K562 (cell line): ENCODE data around the gene C6orf58. TPM values are rescaled to one million over a fixed set of nuclear protein-coding genes. Genes with fewer than 3 reads are reported as not detected.

Experiments
- ATAC-seq: fragments of 200-7000 bp; cut with Tn5 transposase; 3 replicates; pipeline ENCODE4 v1.9.1; 2020; ENCODE audit warnings: moderate library complexity
- BruUV-seq: library from RNA; stranded (reverse); fragments of 400-500 nt; replicated peaks from 2 replicates; lab custom pipeline; 2021; lab: Mats Ljungman, UMichigan
- CTCF ChIA-PET: fragments of 300-600 bp; formaldehyde crosslinking; extraction: SDS; loops from one replicate; lab custom pipeline; 2021; ENCODE audit warnings: low intra/inter-chr PET ratio; lab: Yijun Ruan, JAX
- POLR2A ChIA-PET: fragments of 300-600, 350-650 bp; sonication (Branson Sonifier 250); formaldehyde crosslinking; extraction: SDS; loops from one replicate; lab custom pipeline; 2021; ENCODE audit warnings: antibody characterized with exemption, inconsistent platforms; lab: Yijun Ruan, JAX
- DNase-seq, 4 experiments: peaks; one replicate each; pipeline versions ENCODE4 v3.0.0 to v3.0.0-alpha.2; 2011 to 2018; ENCODE audit warnings: low spot score in 3 of 4, mixed read lengths in 3 of 4; ENCODE audit errors: extremely low read depth in 1 of 4
- FAIRE-seq: peaks from 2 replicates; lab custom pipeline; 2011; peaks lifted over from hg19 to GRCh38; lab: Jason Lieb, UNC
- H2AFZ ChIP-seq: 2 replicates; pipeline ENCODE4 v1.6.0; 2011; ENCODE audit warnings: low read depth, low read length, control low read depth, inconsistent platforms
- H3K27ac ChIP-seq: fragments of 200-600 bp; 3 replicates; pipeline ENCODE4 v1.8.0; 2011; ENCODE audit warnings: low read depth, mild to moderate bottlenecking, control low read depth, inconsistent platforms, low read length, moderate library complexity, mixed read lengths; ENCODE audit errors: extremely low read depth
- H3K27me3 ChIP-seq, 2 experiments: fragments of 300-600 bp in 1 of 2; 2 replicates in 1 of 2; 3 replicates in 1 of 2; pipeline versions ENCODE4 v1.6.0 to v1.8.0; 2011; ENCODE audit warnings: inconsistent platforms in 2 of 2, low read length in 2 of 2, mild to moderate bottlenecking in 1 of 2, mixed read lengths in 1 of 2, moderate library complexity in 1 of 2; ENCODE audit not compliant: control insufficient read depth in 2 of 2, insufficient read depth in 2 of 2
- H3K36me3 ChIP-seq: fragments of 300-600 bp; 3 replicates; pipeline ENCODE4 v1.8.0; 2011; ENCODE audit warnings: mild to moderate bottlenecking, low read length, inconsistent platforms; ENCODE audit not compliant: control insufficient read depth, insufficient read depth
- H3K4me1 ChIP-seq, 2 experiments: fragments of 200-600 bp in 1 of 2; replicated peaks in 1 of 2; 2 replicates in 1 of 2; 3 replicates in 1 of 2; pipeline versions ENCODE4 v1.5.1 to v1.8.0; 2011; ENCODE audit warnings: inconsistent platforms in 2 of 2, low read length in 2 of 2, mild to moderate bottlenecking in 1 of 2, mixed read lengths in 1 of 2, moderate library complexity in 1 of 2; ENCODE audit not compliant: control insufficient read depth in 2 of 2, insufficient read depth in 2 of 2
- H3K4me2 ChIP-seq: 2 replicates; pipeline ENCODE4 v1.6.1; 2011; ENCODE audit warnings: low read length, control low read depth, inconsistent platforms, mixed read lengths; ENCODE audit not compliant: insufficient read depth
- H3K4me3 ChIP-seq: fragments of 200-600 bp; sonication (generic), shearing (Covaris generic); 2 replicates; pipeline ENCODE4 v1.5.1; 2016; ENCODE audit warnings: control low read depth, inconsistent platforms
- H3K79me2 ChIP-seq: fragments of 200-600 bp; 3 replicates; pipeline ENCODE4 v1.8.0; 2011; ENCODE audit warnings: low read length, inconsistent platforms; ENCODE audit not compliant: control insufficient read depth, insufficient read depth
- H3K9ac ChIP-seq, 2 experiments: 2 replicates each; pipeline versions ENCODE4 v1.6.0 to v1.6.1; 2011; ENCODE audit warnings: low read depth in 2 of 2, low read length in 2 of 2, control low read depth in 1 of 2, inconsistent platforms in 1 of 2, mild to moderate bottlenecking in 1 of 2, mixed read lengths in 1 of 2; ENCODE audit not compliant: insufficient read depth in 1 of 2
- H3K9me1 ChIP-seq: one replicate; pipeline ENCODE4 v1.6.0; 2011; ENCODE audit warnings: inconsistent platforms, mild to moderate bottlenecking, low read length, moderate library complexity; ENCODE audit not compliant: control insufficient read depth, insufficient read depth
- H3K9me3 ChIP-seq: replicated peaks from 2 replicates; pipeline ENCODE4 v1.5.1; 2011; ENCODE audit warnings: low read depth, low read length, inconsistent platforms; ENCODE audit not compliant: control insufficient read depth, insufficient read depth
- H4K20me1 ChIP-seq: replicated peaks from 2 replicates; pipeline ENCODE4 v1.6.1; 2011; ENCODE audit warnings: low read length, inconsistent platforms, mixed read lengths; ENCODE audit not compliant: control insufficient read depth, insufficient read depth
- EP400 ChIP-seq: fragments of 450-650 bp; IDR thresholded peaks from 2 replicates; pipeline ENCODE4 v1.6.1; 2017; ENCODE audit warnings: antibody characterized with exemption, mild to moderate bottlenecking, moderate library complexity
- NFATC3 ChIP-seq: fragments of 450-650 bp; IDR thresholded peaks from 2 replicates; pipeline ENCODE4 v1.6.1; 2017; ENCODE audit warnings: mild to moderate bottlenecking
- NR3C1 ChIP-seq: sonication (generic); formaldehyde crosslinking; IDR thresholded peaks from 2 replicates; pipeline ENCODE4 v1.8.1; 2022; ENCODE audit warnings: missing genetic modification reagents
- PHF20 ChIP-seq: fragments of 450-650 bp; IDR thresholded peaks from 2 replicates; pipeline ENCODE4 v1.6.1; 2018; ENCODE audit not compliant: partially characterized antibody
- RFX7 ChIP-seq: fragments of 250-450 bp; sonication (Bioruptor Pico); IDR thresholded peaks from 2 replicates; pipeline ENCODE4 v1.5.1; 2021; ENCODE audit warnings: mild to moderate bottlenecking
- SMAD2 ChIP-seq: fragments of 150-350 bp; IDR thresholded peaks from 2 replicates; pipeline ENCODE4 v1.6.1; 2014; ENCODE audit warnings: low read depth, mild to moderate bottlenecking, low read length
- SMC3 ChIP-seq: conservative IDR thresholded peaks from 2 replicates; pipeline ENCODE4 v1.6.1; 2011; ENCODE audit warnings: low read depth, low read length, improper control_type of control experiment; ENCODE audit not compliant: insufficient read depth
- TAL1 ChIP-seq: fragments of 450-650 bp; IDR thresholded peaks from 2 replicates; pipeline ENCODE4 v1.6.1; 2016; ENCODE audit warnings: mild to moderate bottlenecking
- ZBED1 ChIP-seq: IDR thresholded peaks from 2 replicates; pipeline ENCODE4 v1.6.1; 2014
- ZBTB2 ChIP-seq: fragments of 450-650 bp; IDR thresholded peaks from 2 replicates; pipeline ENCODE4 v1.6.1; 2016; ENCODE audit warnings: antibody characterized with exemption
- ZEB2 ChIP-seq: fragments of 450-650 bp; IDR thresholded peaks from 2 replicates; pipeline ENCODE4 v1.6.1; 2016
- ZNF511 ChIP-seq: sonication (generic); formaldehyde crosslinking; IDR thresholded peaks from 2 replicates; pipeline ENCODE4 v1.8.0; 2022; ENCODE audit warnings: mild to moderate bottlenecking, missing genetic modification reagents
- ZNF586 ChIP-seq: fragments of 450-650 bp; formaldehyde crosslinking; conservative IDR thresholded peaks from 2 replicates; pipeline ENCODE4 v1.4.0; 2020; ENCODE audit warnings: mild to moderate bottlenecking, moderate library complexity
- ZNF778 ChIP-seq: fragments of 450-650 bp; formaldehyde crosslinking; IDR thresholded peaks from 2 replicates; pipeline ENCODE4 v1.4.0; 2020; ENCODE audit warnings: mild to moderate bottlenecking, moderate library complexity
- WGBS: fragments of 100-300 bp; shearing (Covaris generic); methylation state at CpG from one replicate; pipeline ENCODE4 v1.1.6; 2016; ENCODE audit warnings: low coverage, mixed read lengths; ENCODE audit not compliant: insufficient coverage; ENCODE audit errors: missing lambda C conversion rate; 5-methylcytosine and 5-hydroxymethylcytosine counted together
- in situ Hi-C: fragments of 300-500 bp; cut with MboI; formaldehyde crosslinking; loops from 4 replicates; pipeline ENCODE4 v1.15.0; 2018; ENCODE audit warnings: inconsistent platforms, mixed read lengths
- intact Hi-C: fragments of 100-400 bp; cut with micrococcal nuclease; formaldehyde crosslinking; loops from 2 replicates; pipeline ENCODE4 v1.14.2; 2022
- polyA plus RNA-seq, 8 experiments: library from polyadenylated mRNA; depleted of rRNA in 4 of 8; stranded (reverse) in 5 of 8; unstranded in 3 of 8; fragments of >200 nt; fragmentation: Nextera tagmentation in 2 of 8; fragmentation: Illumina TruSeq in 1 of 8; extraction: Ambion mirVana in 2 of 8; extraction: Trizol in 1 of 8; gene quantifications; 2 replicates each; pipeline versions ENCODE4 v1.2.1 to v1.2.3, GENCODE V29; 2011 to 2014; ENCODE audit warnings: inconsistent platforms in 1 of 8, missing spikeins in 1 of 8
- total RNA-seq, 7 experiments: library from RNA; depleted of rRNA in 6 of 7; stranded (reverse); fragments of >200 nt in 6 of 7; fragmentation: Illumina TruSeq in 2 of 7; extraction: Trizol in 2 of 7; gene quantifications; 2 replicates each; pipeline versions ENCODE4 v1.2.1 to v1.2.3, GENCODE V29; 2011 to 2021; ENCODE audit warnings: low replicate concordance in 1 of 7

Gene C6orf58
- total and polyA plus RNA-seq, 9 of the 15 experiments (the other 6 are each of a cell fraction or from before 2014, with no cell fraction given) = 0.04 TPM; not detected in 8

GRCh38 chr6:127606131-127606562 is 29.2 kb downstream of the C6orf58 start (continued):
- TF ChIP-seq ZBTB2 (no peak), ZBED1 (no peak)

- no peaks in the 10 kb centered on the region for H3K36me3 ChIP-seq
- ATAC-seq (no peak), FAIRE-seq (no peak), DNase-seq (no peak)
- H3K9ac ChIP-seq = no peak overlapping the region
- H3K4me2 ChIP-seq = no peak overlapping the region
- H3K4me3 ChIP-seq = no peak overlapping the region
- H3K4me1 ChIP-seq = no peaks in the 10 kb centered on the region
- no peak overlapping the region for H3K27ac ChIP-seq
- H2AFZ ChIP-seq = no peak overlapping the region
- BruUV-seq = no TSS peak
- no peaks in the 10 kb centered on the region for H3K9me1 ChIP-seq
- ChIA-PET POLR2A (no interaction called here), CTCF (interaction anchor here (0.5 kb wide), 1 partner anchor 134 kb away, joined by 4 read pairs; no protein-coding TSS in a partner anchor)
- in situ Hi-C loops = no loop called here
- H3K9me3 ChIP-seq = no peaks in the 10 kb centered on the region; the same call in 1 of the 2 replicates
- no peaks in the 10 kb centered on the region for H3K79me2 ChIP-seq
- no peaks in the 10 kb centered on the region for H3K27me3 ChIP-seq
- intact Hi-C loops = no loop called here
- no peaks in the 10 kb centered on the region for H4K20me1 ChIP-seq
- WGBS = 0% methylated on average over 3 of the region's 3 CpGs
- TF ChIP-seq RFX7 (CRISPR knock-in tag) (no peak), ZEB2 (no peak), ZNF778 (no peak), TAL1 (no peak), ZNF511 (no peak), SMAD2 (no peak), ZNF586 (CRISPR knock-in tag) (no peak), NR3C1 (CRISPR knock-in tag) (no peak), EP400 (no peak), NFATC3 (no peak), SMC3 (no peak), PHF20 (no peak)
Observed at GRCh38 chr6:127608554-127609270, 31.7 kb downstream of the C6orf58 start.
